Measurements from ENCODE around the gene TMEM185B.

TMEM185B gene

DNA sequence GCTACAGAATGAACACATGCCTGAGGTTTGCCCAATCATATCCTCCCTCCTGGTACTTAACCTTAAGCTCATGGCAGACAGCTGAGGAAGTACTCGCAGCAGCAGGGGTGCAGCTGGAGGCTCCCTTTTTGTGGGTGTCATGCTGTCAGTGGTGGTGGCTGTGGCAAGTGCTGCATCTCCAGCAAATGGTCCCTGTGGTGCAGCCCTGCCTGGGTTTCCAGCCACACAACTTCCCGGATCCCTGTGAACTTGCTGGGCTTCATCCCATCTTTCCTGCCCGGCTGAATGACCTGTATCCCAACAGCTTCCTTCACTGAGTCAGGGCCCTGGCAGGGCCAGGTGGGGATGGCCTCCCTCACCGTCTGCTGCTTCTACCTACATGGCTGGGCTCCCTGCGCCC, 5.0 kb downstream of the TMEM185B start:
- Histone ChIP-seq H3K27ac (no peak overlapping the region), H3K27me3 (no peaks in the 10 kb centered on the region), H3K4me2 (no peak overlapping the region), H3K36me3 (peaks cover 59% of the 10 kb centered on the region), H3K4me1 (peaks cover 26% of the 10 kb centered on the region), H4K20me1 (peaks cover 18% of the 10 kb centered on the region; the same call in 1 of the 2 replicates), H3K9ac (no peak overlapping the region), H3K4me3 (no peak overlapping the region), H3K9me3 (peaks cover 67% of the 10 kb centered on the region)
- no peak for TF ChIP-seq Cebpa-rat (IDR thresholded peaks at IDR 0.05)

DNA sequence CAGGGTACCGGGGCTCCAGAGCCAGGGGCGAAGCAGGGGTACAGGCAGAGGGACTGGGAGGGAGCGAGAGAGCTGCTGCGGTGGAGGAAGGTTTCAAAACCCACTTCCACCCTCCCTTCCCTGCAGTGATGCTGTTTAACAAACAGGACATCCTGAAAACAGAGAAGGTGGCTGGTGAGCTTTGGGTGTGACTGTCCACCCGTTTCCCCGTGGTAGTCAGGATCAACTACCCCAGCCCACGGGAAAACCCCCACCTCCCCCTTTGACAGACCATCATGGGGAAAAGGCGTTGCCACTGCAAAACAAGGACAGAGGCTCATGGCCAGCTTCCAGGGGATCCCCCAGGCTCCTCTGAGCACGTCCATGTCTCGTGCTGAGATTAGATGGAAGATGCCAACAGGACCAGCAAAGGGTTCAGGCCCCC, 12.9 kb downstream of the TMEM185B start:
- Histone ChIP-seq H3K27ac (0 out of 2 replicates have a peak overlapping the region, but pooled peaks have one; percentile 2), H3K4me1 (peaks cover 38% of the 10 kb centered on the region), H3K4me3 (no peak overlapping the region), H4K20me1 (peaks cover 5% of the 10 kb centered on the region; the same call in 1 of the 2 replicates), H3K4me2 (peak overlapping the region; percentile 16; the same call in 1 of the 2 replicates), H3K36me3 (no peaks in the 10 kb centered on the region), H3K27me3 (no peaks in the 10 kb centered on the region), H3K9ac (no peak overlapping the region), H3K9me3 (0 out of 2 replicates have a peak, but pooled peaks cover under 1% of the 10 kb centered on the region)
- no peak for TF ChIP-seq Cebpa-rat (IDR thresholded peaks at IDR 0.05)

DNA sequence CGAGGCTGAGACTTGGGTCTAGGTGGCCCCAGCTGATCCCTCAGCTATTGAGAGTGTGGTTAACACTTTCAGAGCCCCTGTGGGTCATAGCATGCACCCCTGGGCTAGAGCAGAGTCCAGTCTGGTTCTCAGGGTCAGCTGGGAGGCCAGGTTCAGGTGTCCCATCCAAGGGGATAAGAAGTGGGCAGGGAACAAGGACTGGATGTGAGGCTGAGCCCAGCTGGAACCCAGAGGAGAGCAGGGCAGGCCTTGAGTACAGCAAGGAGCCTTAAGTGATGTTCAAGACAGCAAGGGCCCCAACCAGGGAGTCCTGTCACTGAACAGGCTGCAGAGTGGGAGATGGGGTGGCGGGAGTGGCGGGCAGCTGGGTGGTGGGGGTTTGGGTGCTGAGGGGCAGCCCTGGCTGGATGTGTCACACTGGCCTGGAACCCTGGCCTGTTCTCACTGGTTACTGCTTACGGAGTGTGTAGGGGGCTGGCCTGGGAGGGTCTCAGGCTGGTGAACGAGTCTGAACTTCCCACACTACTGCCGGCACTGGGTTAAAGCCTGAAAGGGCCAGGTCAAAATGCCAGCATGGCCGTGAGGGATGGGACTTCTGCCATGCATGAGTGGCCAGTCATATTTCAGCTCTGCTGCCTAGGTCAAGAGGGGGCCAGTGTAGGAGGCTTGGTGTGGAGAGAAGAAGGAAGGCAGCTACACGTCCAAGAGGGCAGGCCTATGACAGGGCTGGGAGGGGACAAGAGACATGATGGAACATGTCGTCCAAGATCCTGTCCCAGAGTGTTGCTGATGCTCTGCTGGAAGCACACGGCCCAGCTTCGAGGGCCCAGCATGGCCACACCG, 13.6 kb downstream of the TMEM185B start:
- no peaks in the 10 kb centered on the region for H3K27me3 ChIP-seq
- H3K4me2 ChIP-seq, result peak overlapping the region; percentile 46
- no peak for TF ChIP-seq Cebpa-rat (IDR thresholded peaks at IDR 0.05)
- H3K36me3 ChIP-seq, result no peaks in the 10 kb centered on the region
- H3K9ac ChIP-seq, result no peak overlapping the region
- no peak overlapping the region for H3K4me3 ChIP-seq
- H3K4me1 ChIP-seq, result peaks cover 39% of the 10 kb centered on the region
- H3K27ac ChIP-seq, result 0 out of 2 replicates have a peak overlapping the region, but pooled peaks have one; percentile 2
- H4K20me1 ChIP-seq, result peaks cover 5% of the 10 kb centered on the region; the same call in 1 of the 2 replicates
- no peaks in the 10 kb centered on the region for H3K9me3 ChIP-seq

DNA sequence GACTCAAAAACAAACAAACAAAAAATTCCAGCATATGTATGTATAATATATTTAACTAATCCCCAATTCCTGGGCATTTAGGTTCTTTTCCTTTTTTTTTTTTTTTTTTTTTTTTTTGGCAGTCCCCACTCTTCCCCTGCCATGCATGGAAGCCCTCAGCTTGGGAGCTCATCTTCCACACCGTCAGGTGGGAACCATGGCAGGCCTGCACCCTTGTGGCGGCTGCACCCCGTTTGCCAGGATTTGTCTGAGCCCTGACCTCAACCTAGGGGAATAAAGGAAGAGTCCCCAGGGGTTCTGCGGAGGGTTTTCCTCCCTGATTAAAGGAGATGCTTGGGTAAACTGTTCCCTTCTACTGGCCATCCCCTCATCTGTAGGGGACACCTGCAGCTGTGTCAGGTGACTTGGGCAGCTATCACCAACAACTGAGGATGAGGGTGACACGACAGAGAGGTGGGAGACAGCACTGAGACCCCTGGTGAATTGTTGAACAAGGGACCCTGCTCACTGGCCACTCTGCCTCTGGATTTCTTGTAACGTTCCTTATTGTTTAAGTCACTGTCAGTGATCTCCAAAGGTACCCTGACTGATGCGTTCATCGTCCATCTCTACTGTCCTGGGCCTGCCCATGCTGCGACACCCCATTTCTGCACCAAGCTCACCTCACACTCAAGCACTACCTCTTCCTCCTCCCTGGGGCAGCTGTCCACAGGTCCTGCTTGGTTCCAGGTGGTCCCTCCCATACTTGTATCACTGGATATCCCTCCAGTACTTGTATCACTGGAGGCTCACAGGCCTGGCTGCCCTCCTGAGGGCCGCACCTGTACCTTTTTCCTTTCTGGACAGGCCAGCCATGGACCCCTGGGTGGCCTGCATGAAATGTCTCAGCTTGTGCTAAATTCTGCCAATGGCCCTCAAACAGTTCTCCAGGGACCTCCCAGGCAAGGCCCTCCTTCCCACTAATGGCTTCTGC, 14.5 kb downstream of the TMEM185B start:
- Histone ChIP-seq H3K4me2 (peak overlapping the region; percentile 46), H3K9me3 (no peaks in the 10 kb centered on the region), H3K27me3 (no peaks in the 10 kb centered on the region), H4K20me1 (peaks cover 5% of the 10 kb centered on the region; the same call in 1 of the 2 replicates), H3K9ac (no peak overlapping the region), H3K4me3 (no peak overlapping the region), H3K27ac (no peak overlapping the region), H3K36me3 (no peaks in the 10 kb centered on the region), H3K4me1 (peaks cover 49% of the 10 kb centered on the region)
- TF ChIP-seq Cebpa-rat (IDR thresholded peaks at IDR 0.05), result no peak

DNA sequence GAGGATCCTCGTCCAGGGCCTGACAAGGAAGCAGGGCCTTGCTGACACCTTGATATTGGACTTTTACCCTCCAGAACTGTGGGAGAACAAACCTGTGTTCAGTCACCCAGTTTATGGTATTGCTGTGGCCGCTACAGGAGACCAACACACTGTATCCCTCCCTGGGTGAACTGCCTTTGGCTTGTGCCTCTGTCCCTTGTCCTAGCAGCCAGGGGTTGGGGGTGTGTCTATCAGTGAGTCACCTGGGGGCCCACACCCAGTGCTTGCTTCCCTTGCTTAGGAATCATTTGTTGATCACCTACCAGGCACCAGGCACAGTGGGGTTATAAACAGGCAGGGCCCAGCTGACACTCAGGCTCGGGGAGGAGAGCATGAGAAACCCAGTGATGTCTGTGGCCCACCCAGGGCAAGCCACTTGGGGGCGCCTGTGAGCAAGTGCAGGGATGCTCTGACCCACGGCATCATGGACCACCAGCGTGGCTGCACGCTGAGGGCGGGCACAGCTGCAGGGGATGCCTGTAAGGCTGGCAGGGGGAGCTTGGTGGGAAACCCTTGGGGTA, 17.1 kb downstream of the TMEM185B start:
- Histone ChIP-seq H3K4me3 (no peak overlapping the region), H3K9ac (no peak overlapping the region), H3K4me2 (no peak overlapping the region), H3K36me3 (no peaks in the 10 kb centered on the region), H3K27ac (no peak overlapping the region), H4K20me1 (peaks cover 5% of the 10 kb centered on the region; the same call in 1 of the 2 replicates), H3K4me1 (peaks cover 63% of the 10 kb centered on the region), H3K27me3 (no peaks in the 10 kb centered on the region), H3K9me3 (no peaks in the 10 kb centered on the region)
- TF ChIP-seq Cebpa-rat (IDR thresholded peaks at IDR 0.05), result no peak

DNA sequence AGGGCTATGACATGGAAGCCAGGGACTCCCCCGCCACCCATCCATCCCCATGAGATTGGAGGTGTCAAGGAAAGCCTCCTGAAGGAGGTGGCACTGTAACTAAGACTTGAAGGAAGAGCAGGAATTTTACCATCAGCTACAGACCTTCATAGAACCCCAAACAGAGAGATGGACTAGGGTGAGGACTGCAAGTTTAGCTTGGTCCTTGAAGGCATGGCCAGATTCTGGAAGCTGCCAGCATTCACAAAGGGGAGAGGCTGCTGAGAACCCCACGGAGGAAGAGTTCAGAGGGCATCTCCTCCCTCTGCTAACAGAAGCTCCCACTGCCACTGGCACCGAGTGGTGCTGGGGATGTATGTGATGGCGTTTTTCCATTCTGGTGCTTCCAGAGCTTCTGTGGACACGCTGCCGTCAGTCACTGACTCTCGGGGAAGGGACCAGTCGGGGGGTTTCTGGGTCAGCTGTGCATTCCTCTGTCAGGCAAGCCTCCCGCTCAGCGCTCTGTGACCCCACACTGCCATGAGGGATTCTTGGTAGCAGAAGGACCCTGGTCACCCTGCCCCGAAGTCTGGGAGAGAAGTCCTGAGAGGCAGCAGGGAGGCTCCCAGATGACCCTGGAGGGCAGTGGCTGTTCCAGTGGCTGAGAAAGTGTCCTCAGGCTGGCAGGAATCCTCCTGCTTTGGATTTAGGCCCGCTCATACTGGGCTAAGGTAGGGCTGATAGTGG, 18.1 kb downstream of the TMEM185B start:
- Histone ChIP-seq H3K27ac (no peak overlapping the region), H3K9ac (no peak overlapping the region), H3K4me1 (peaks cover 56% of the 10 kb centered on the region), H3K9me3 (0 out of 2 replicates have a peak, but pooled peaks cover under 1% of the 10 kb centered on the region), H3K36me3 (no peaks in the 10 kb centered on the region), H3K4me2 (no peak overlapping the region), H3K4me3 (no peak overlapping the region), H3K27me3 (no peaks in the 10 kb centered on the region), H4K20me1 (peaks cover 1% of the 10 kb centered on the region; the same call in 1 of the 2 replicates)
- TF ChIP-seq Cebpa-rat (IDR thresholded peaks at IDR 0.05), result no peak

DNA sequence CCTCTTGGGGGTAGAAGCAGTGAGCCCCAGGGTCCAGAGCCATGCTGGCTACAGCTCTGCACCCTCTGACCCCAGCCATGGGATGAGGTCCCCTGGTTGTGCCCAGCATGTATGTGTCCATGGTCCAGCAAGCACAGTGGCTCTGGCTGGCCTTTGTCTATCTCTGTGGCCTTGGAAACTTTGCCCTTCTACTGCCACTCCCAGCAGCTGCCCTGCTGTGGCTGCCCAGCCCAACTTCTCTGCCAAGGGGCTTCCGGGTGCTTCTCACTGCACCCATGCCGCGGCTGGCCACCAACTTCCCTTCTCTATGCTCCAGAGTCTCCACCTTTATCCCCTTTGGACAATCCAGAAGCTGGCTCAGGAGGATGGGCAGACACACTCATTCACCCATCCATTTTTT, 18.8 kb downstream of the TMEM185B start:
- Histone ChIP-seq H3K9ac (peak overlapping the region; percentile 8; the same call in 1 of the 2 replicates), H3K4me2 (peak overlapping the region; percentile 57), H3K9me3 (0 out of 2 replicates have a peak, but pooled peaks cover 5% of the 10 kb centered on the region), H3K4me1 (peaks cover 49% of the 10 kb centered on the region), H3K36me3 (no peaks in the 10 kb centered on the region), H3K27me3 (no peaks in the 10 kb centered on the region), H4K20me1 (no peaks in the 10 kb centered on the region), H3K27ac (peak overlapping the region; percentile 63; the same call in 1 of the 2 replicates), H3K4me3 (no peak overlapping the region)
- TF ChIP-seq Cebpa-rat (IDR thresholded peaks at IDR 0.05), result no peak

DNA sequence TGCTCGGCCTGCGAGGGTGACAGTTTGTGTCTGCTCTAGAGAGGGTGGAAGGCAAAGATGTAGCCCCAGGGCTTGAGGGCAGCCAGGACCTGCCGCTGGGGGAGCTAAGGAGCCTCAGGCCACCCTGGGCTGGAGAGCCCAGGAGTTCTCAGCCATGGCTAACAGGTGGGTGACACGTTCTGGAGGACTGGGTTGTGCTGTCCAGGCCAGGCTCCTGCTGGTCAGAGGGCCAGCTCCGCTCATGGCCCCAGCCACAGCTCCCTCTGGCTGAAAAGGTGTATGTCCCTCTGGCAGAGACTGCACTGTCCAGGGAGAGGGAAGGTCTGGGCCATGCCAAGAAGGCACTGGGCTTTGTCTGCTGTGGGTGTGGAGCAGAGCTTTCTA, 19.2 kb downstream of the TMEM185B start:
- 0 out of 2 replicates have a peak, but pooled peaks cover 5% of the 10 kb centered on the region for H3K9me3 ChIP-seq
- no peak for TF ChIP-seq Cebpa-rat (IDR thresholded peaks at IDR 0.05)
- H3K9ac ChIP-seq, result peak overlapping the region; percentile 8; the same call in 1 of the 2 replicates
- peak overlapping the region; percentile 57 for H3K4me2 ChIP-seq
- no peak overlapping the region for H3K4me3 ChIP-seq
- H3K4me1 ChIP-seq, result peaks cover 45% of the 10 kb centered on the region
- no peaks in the 10 kb centered on the region for H3K36me3 ChIP-seq
- no peaks in the 10 kb centered on the region for H4K20me1 ChIP-seq
- H3K27me3 ChIP-seq, result no peaks in the 10 kb centered on the region
- peak overlapping the region; percentile 63; the same call in 1 of the 2 replicates for H3K27ac ChIP-seq
